HT1080 (cell line): Measurements from ENCODE around the gene PPP1R1A. TPM values are rescaled to one million over a fixed set of nuclear protein-coding genes. Genes with fewer than 3 reads are reported as not detected.

Source experiments
- DNase-seq: peaks from one replicate; pipeline ENCODE4 v3.0.0-alpha.2; 2015; ENCODE audit warnings: low read depth
- total RNA-seq: library from RNA; depleted of rRNA; stranded (reverse); fragments of >200 nt; shearing (Covaris generic); gene quantifications from 2 replicates; pipeline ENCODE4 v1.2.3, GENCODE V29; 2014

PPP1R1A gene
- total RNA-seq, 1 experiment from 2014 or later = not detected

DNA sequence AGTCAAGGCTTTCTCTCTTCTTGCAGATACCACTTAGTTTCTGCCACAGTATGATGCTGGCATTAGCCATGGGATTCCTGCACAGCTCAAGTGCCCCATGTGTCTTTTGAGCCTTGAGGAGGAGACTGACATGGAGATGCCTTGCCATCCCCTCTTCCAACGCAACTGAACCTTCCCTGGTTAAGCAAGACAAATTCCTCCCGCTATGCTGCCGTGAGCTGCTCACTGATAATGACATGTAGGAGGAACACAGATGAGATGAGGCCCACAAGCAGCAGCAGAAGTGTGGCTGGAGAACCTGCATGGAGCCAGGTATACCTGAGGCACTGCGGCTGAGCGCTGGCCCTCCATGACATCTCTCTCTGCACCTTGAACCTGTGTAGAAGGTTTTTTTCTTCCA lies 15.4 kb upstream of the PPP1R1A start:
- no peak for DNase-seq

DNA sequence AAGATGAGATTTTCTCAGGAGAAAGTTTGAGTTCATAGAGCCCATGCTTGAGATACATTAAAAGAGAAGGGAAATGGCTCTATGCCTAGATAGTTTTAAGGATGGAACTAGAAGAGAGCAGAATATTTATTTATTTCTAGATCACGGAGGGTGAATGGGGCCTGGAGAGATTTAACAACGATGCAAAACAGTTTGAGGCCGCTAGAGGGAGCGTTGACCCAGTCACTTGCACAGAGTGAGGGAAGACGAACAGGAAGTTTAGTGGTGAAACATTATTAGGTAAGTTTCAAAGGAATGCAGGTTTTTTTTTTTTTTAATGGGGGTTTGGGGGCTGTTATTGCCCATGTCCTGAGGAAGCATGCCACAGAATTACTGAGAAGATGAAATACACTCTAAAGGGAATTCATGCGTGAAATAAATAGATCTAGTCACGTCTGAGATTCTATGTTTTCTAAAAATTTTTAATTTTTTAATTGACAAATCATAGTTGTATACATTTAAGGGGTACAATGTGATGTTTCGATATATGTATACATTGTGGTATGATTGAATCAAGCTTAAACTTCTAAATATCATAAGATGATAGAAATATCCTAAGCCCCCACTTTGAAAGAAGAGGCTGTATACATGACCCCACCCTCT lies 14.8 kb upstream of the PPP1R1A start:
- DNase-seq = peak; percentile 66

DNA sequence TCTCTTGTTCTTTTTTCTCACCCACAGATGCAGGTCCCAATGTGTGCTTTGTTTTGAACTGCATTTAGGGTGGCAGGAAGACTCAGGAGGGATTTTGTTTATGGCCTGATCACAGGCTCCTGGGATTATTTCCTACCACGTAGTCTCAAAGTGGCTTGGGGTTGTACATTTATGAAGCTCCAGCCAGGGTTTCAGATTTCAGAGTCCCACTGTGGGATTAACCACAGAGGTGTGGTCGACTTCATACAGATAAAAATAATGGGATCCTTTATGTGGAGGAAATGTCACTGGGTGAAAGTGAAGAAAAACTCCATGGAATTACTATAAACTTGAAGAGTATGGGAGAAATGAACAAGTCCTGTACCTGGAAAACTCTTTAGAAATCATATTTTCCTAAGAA lies 14.2 kb upstream of the PPP1R1A start:
- DNase-seq = no peak

- DNase-seq = no peak
These were observed 13.4 kb upstream of the PPP1R1A start for GRCh38 chr12:54601841-54602240.

GRCh38 chr12:54598970-54599369 lies 10.5 kb upstream of the PPP1R1A start:
- no peak for DNase-seq

DNA sequence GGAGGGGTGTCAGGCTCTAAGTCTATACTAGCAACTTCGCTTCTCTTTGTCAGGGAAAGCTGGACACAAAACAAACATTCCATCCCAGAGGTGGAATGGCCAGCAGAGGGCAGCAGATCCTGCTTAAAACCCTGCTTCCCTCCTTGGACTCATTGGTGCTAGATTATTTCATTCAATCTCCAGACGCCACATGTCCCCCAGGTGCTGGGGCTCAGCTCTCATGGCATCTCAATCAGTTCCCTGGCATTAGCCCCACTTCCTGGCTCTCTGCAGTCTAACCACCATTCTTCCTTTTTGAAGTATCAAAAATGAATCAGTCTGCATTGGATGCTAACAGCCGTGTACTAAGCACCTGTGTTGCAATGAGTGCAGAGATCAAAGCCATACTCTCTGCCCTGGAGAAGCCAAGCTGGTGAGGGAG lies 8.1 kb upstream of the PPP1R1A start:
- peak; percentile 53 for DNase-seq

- no peak for DNase-seq
These were observed 7.0 kb upstream of the PPP1R1A start for GRCh38 chr12:54595471-54595870.

DNA sequence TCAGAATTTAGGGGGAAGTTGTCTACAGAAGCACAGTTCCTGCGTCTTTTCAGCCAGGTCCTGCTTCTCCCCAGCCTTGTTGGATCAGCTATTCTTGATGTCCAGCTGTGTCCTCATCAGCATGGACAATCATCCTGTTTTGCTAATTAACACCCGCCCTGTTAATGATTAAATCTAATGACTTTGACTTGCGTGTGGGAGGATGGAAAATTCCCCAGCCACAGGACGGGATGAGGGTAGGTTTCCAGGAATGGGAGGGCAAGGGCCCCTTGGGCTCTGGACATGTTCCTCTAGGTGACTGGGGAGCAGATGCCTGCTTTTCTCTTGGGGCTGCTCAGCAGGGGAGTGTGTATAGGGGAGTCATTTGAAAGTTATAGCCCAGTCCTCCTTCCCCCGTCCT lies 5.3 kb upstream of the PPP1R1A start:
- no peak for DNase-seq

DNA sequence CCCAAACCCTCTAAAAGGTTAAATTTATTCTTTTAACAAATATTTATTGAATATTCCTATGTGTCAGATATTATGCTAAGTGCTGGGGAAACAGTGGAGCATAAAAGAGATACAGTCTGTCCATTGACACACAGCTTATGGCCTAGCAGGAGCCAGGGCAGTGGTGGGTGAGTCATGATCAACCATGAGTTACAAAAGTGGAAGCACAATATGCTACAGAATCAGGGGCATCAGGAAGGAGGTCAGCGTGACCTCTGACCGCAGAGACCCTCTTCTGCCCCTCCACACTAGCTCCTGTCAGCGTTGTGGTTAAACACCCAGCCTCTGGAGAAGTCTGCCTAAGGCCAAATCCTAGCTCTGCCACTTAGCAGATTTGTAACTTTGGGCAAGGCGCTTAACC lies 4.7 kb upstream of the PPP1R1A start:
- no peak for DNase-seq

DNA sequence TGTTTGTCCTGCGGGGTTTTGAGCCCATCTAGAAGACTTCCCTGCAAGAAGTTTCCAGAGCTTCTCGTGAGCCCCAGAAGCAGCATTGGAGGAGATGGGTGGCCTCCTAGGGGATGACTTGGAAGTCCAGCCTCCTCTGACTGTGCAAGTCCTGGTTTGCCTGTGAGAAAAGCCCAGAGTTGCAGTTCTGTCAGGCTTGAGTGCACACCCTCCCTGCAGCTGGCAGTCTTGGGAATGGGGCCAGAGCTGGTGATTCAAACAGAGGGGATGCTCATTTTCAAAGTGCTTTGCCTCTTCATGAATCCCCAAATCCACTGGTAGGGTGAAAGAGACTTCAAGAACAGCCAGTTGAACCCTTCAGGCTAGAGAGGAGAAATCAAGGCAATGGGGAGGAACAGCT lies 3.9 kb upstream of the PPP1R1A start:
- no peak for DNase-seq

GRCh38 chr12:54590978-54591591 lies 2.6 kb upstream of the PPP1R1A start:
- no peak for DNase-seq

DNA sequence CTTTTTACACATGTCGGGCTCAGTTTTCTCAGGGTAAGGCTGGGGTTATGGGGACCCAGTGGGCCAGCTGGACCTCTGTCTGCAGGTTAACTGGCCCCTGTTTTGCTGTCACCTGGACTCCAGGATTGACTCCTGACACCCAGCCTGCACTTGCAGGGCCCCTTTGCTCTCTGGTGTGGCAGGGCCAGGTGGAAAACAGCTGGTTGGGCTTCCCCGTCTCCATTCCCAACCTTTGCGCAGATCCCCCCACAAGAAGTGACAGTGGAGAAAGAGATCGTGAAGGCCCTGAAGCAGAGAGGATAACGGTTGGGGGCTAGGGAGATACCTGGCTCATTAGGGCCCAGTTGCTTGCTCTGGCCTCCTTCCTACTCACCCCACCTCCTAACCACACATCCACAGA lies 1.5 kb upstream of the PPP1R1A start:
- no peak for DNase-seq

- DNase-seq = no peak
These were observed 420 bp upstream of the PPP1R1A start for GRCh38 chr12:54588890-54589267.

- DNase-seq = no peak
These were observed 1.1 kb downstream of the PPP1R1A start for GRCh38 chr12:54587315-54587873.

DNA sequence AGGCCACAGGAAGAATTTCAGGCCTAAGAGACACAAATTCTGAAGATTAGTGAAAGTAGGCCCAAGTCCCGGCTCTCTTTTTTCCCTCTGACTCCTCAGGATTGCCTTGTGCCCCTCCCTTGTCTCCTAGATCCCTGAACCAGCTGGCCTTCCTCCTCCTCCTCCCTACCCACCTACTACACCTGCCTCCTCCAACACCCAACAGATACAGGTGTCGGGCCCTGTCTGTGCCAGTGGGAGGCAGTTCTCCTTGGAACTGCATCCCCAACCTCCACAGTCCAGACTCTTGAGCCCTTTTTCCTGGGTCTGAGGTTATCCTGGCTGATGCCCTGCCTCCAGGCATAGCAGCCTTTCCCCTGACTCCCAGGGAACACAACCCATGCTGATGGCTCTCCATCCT lies 1.8 kb downstream of the PPP1R1A start:
- no peak for DNase-seq

- no peak for DNase-seq
These were observed 3.2 kb downstream of the PPP1R1A start for GRCh38 chr12:54585243-54585642.

DNA sequence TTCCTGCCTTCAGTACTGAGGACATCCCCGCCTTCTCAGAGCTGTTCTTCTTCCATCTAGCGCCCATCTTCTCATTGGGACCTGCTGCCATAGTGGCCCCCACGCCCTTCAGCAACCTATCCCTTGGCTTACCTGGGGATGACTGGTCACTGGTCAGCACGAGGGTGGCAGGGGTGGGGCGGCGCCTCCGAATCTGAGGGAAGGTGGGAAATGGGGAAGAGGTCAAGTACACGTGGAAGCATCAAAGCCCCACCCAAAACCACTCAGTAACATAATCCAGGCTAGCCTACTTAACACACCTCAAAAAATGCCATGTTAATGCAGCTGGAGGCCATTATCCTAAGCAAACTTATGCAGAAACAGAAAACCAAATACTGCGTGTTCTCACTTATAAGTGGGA lies 4.3 kb downstream of the PPP1R1A start:
- DNase-seq = no peak

GRCh38 chr12:54583726-54584125 lies 4.7 kb downstream of the PPP1R1A start:
- DNase-seq = no peak

GRCh38 chr12:54581412-54581811 lies 7.0 kb downstream of the PPP1R1A start:
- DNase-seq = no peak

DNA sequence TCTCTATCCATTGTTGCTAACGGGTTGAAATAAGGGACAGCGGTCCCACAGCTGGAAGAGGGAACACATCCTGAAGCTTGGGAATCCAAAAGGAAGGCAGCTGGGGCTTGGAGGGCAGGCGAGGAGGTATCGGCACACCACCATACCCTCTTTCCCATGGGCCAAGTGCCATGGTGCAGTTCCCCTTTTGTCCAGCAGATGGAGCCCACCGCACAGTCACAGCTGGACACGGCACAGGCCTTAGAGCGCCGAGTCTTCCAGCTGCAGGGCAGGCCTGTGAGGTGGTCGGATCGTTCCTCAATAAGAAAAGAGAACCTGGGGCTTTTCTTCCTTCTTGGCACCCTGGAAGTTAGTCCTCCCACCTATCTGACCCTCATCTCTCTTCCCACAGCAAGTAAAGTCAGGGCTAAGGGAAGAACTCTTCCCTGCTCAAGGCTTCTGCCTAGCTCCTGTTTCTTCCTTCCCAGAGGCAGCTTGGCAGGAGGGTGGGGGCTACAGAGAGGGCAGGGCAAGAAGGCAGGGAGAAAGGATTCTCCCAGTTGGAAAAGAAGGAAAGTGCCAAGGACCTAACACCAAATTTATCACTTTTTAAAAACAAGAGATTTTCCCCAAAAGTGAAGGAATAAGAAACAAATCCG lies 8.6 kb downstream of the PPP1R1A start:
- DNase-seq = peak; percentile 67

DNA sequence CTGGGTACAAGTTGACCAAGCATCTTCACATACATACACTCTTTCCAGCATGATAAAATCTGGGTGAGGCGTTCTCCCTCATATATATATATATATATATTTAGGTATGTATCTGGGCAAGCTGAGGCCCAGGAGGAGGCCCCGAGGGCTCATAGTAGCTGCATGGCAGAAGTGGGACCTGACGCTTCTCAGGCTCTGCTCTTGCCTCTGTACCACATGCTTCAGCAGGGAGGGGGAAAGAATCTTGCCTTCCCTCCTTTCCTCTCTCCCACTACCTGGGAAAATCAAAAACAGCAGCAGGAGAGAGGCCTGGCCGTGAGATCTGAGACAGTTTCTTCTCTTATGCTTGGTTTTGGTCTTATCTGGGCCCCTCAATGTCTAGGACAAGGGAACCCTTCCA lies 9.2 kb downstream of the PPP1R1A start:
- no peak for DNase-seq

- no peak for DNase-seq
These were observed 9.7 kb downstream of the PPP1R1A start for GRCh38 chr12:54578778-54579177.

DNA sequence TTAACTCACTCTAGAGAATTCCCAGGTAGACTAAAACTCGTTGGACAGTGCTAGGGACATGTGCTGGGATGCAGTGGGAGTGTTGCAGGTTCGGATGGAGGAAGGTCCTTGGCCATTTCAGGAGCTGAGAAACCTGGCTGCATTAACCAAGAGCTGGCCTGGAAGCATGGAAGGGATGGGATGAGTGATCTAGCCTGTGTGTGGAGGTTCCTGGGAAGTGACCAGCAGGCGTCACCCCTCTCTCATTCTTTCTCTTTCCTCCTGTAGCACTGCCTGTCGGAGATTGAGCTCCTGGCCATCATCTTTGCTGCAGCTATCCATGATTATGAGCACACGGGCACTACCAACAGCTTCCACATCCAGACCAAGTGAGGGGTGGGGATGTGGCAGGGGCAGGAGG lies 15.6 kb downstream of the PPP1R1A start:
- peak; percentile 18 for DNase-seq
